Stimulated activated CD8-positive, alpha-beta memory T cell treated with anti-CD3 and anti-CD28 coated beads, Interleukin-12 subunit alpha, Interleukin-12 subunit beta, amount 100 ng/mL, for 4 hours (primary cell): ENCODE data around the gene KIAA1671.

Experiments used
- DNase-seq: peaks from one replicate; pipeline ENCODE4 v3.0.0-alpha.2; 2020; ENCODE audit warnings: low read depth

The KIAA1671 gene

GRCh38 chr22:25014896-25015755, 62.6 kb downstream of the KIAA1671 start:
- DNase-seq = no peak

GRCh38 chr22:25016311-25016710, 63.8 kb downstream of the KIAA1671 start:
- no peak for DNase-seq

GRCh38 chr22:25018009-25018408, 65.5 kb downstream of the KIAA1671 start:
- DNase-seq = no peak

GRCh38 chr22:25019427-25020184, 67.1 kb downstream of the KIAA1671 start:
- DNase-seq = no peak

- no peak for DNase-seq
Observed at GRCh38 chr22:25021409-25021808, 68.9 kb downstream of the KIAA1671 start.

- no peak for DNase-seq
Observed at GRCh38 chr22:25021976-25022711, 69.6 kb downstream of the KIAA1671 start.

- DNase-seq = no peak
Observed at GRCh38 chr22:25023879-25024278, 71.4 kb downstream of the KIAA1671 start.

GRCh38 chr22:25024895-25025294, 72.4 kb downstream of the KIAA1671 start:
- DNase-seq = no peak

GRCh38 chr22:25025491-25026400, 73.2 kb downstream of the KIAA1671 start:
- DNase-seq = no peak

GRCh38 chr22:25027043-25027906, 74.8 kb downstream of the KIAA1671 start:
- DNase-seq = no peak

- DNase-seq = no peak
Observed at GRCh38 chr22:25027959-25028840, 75.7 kb downstream of the KIAA1671 start.

- no peak for DNase-seq
Observed at GRCh38 chr22:25028841-25029141, 76.3 kb downstream of the KIAA1671 start.

GRCh38 chr22:25029181-25029580, 76.7 kb downstream of the KIAA1671 start:
- no peak for DNase-seq

GRCh38 chr22:25030636-25031035, 78.1 kb downstream of the KIAA1671 start:
- no peak for DNase-seq

GRCh38 chr22:25032066-25032465, 79.5 kb downstream of the KIAA1671 start:
- DNase-seq = no peak

GRCh38 chr22:25035715-25036114, 83.2 kb downstream of the KIAA1671 start:
- DNase-seq = no peak

- no peak for DNase-seq
Observed at GRCh38 chr22:25038239-25038638, 85.7 kb downstream of the KIAA1671 start.

- DNase-seq = no peak
Observed at GRCh38 chr22:25038771-25039170, 86.3 kb downstream of the KIAA1671 start.

GRCh38 chr22:25039255-25039654, 86.7 kb downstream of the KIAA1671 start:
- DNase-seq = no peak

- no peak for DNase-seq
Observed at GRCh38 chr22:25039754-25040153, 87.2 kb downstream of the KIAA1671 start.
